Fibroblast of mammary gland (primary cell): ENCODE data around the gene CMTM4.

Source experiments
- DNase-seq: peaks from one replicate; pipeline ENCODE4 v3.0.0-alpha.2; 2010; ENCODE audit warnings: low read depth
- H3K4me3 ChIP-seq: 2 replicates; pipeline ENCODE4 v1.5.1; 2011; ENCODE audit warnings: low read depth, mild to moderate bottlenecking, low read length, moderate library complexity; ENCODE audit not compliant: control insufficient read depth
- CTCF ChIP-seq: conservative IDR thresholded peaks from 2 replicates; pipeline ENCODE4 v1.5.1; 2011; ENCODE audit warnings: low read depth, low read length, inconsistent platforms; ENCODE audit not compliant: control insufficient read depth, insufficient read depth

The CMTM4 gene

DNA sequence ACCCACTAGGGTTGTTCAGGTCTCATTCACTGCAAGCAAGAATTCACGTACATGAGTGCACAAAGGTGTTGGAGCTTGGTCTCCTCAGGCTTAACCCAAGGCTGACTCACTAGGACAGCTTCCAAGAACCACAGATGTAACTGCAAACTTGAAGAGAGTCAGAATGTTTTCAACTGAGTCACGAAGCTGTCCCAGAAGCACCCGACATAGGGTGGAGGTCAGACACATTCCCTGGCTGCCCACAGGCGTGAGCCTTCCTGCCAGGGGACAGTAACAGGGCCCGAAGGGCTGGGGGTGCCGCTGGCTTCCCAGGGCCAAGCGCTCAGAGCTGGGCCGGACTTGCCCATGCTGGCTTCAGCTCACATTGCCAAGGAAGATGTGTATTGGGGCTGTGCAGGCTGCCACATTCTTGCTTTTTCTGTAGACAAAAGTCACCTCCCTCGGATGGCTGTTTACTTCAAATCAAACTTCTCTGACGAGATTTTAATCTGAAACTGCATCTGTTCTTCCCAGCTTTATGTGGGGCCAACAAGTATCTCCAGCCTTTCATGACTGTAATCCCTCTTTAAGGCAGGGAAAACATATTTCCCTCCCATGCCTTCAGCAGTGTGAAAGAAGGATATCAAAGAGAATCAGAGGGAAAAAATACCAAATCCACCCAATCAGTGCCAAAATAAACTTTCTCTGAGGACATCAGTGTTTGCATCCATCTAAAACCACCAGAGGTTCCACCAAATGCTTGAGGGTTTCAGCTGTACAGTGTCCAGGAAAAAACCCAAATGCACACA, 77.8 kb downstream of the CMTM4 start:
- no peak overlapping the region for H3K4me3 ChIP-seq
- no peak for TF ChIP-seq CTCF
- DNase-seq = peak; percentile 99

GRCh38 chr16:66617728-66618127, 78.8 kb downstream of the CMTM4 start:
- TF ChIP-seq CTCF = no peak
- H3K4me3 ChIP-seq = no peak overlapping the region
- no peak for DNase-seq

- H3K4me3 ChIP-seq = no peak overlapping the region
- TF ChIP-seq CTCF = no peak
- DNase-seq = peak; percentile 52
These were observed 79.5 kb downstream of the CMTM4 start for GRCh38 chr16:66617010-66617434.

DNA sequence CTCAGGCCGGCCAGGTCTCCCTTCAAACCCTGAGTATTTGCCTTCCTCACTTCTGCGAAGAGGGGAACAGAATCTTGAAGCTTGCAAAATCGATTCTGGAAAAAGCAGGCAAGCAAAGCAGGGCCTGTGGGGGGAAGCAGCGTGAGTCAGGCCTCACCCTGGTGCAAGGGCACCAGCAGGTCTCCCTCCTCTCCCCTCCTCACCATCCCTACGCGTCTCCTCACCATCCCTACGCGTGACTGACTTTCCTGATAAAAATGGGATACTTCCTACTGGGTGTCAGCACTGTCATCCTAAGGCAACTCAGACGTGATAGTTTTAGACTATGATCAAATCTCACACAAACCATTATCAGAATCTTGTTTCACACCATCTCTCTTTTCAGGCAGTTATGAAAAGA, 80.0 kb downstream of the CMTM4 start:
- no peak for TF ChIP-seq CTCF
- H3K4me3 ChIP-seq = no peak overlapping the region
- no peak for DNase-seq

DNA sequence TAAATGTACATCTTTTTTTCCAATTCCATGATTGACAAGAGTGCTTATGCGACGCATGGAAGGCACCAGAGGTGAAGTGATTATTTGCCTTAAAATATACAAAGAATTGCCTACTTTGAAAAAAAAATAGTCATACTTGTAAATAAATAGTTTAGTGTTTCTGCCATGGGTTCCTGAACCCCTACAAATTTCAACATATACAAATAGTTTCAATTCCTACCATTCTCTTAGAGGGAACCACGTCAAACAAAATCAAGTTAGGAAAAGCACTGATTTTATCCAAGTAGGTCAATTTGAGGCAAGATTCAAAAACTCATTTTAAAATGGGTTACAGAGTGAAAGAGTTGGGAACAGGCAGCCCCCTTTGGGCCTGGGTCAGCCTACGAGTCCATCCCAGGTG, 80.4 kb downstream of the CMTM4 start:
- no peak overlapping the region for H3K4me3 ChIP-seq
- no peak for TF ChIP-seq CTCF
- no peak for DNase-seq

DNA sequence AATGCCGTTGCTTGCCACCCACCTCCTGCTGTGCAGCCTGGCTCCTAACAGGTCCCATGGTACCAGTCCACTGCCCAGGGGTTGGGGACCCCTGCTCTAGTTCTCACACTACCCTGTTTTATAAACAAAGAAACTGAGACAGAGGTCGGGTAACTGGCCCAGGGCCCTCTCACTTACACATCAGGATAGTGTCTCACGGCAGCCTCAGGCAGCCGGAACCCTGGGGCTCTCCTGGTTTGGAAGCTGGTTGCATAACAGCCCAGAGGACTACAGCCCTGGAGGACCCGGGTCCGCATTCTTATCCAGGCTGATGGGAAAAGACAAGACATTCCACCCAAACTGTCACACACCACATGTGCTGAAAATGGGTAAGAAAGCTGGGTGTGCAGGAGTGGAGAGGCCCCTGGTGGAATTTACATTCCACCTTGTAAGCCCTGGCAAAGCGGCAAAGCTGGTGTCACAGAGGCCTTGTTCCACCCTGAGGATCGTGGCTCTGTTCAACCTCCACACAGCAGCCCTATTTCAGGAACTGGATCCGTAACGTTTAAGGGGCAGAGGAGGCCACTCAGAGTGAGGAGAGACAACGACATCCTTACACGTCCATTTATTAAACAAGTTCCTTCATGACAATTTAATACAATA, 82.3 kb downstream of the CMTM4 start:
- no peak for TF ChIP-seq CTCF
- DNase-seq = no peak
- no peak overlapping the region for H3K4me3 ChIP-seq
